Dermis microvascular lymphatic vessel endothelial cell (primary cell): ENCODE measurements around the gene RAB26. TPM values are rescaled to one million over a fixed set of nuclear protein-coding genes. Genes with fewer than 3 reads are reported as not detected.
A peak's percentile ranks its signal among the peaks of the same experiment; 100 is the strongest.

Experiments used
- DNase-seq, 2 donors: peaks; one replicate each; pipeline versions ENCODE4 v3.0.0 to v3.0.0-alpha.2; 2010; ENCODE audit warnings: low read depth in 2 of 2
- total RNA-seq: library from RNA; depleted of rRNA; stranded (reverse); fragments of >200 nt; gene quantifications from 2 replicates; pipeline ENCODE4 v1.2.1, GENCODE V29; 2014

Gene RAB26
- total RNA-seq, 1 donor from 2014 or later: 0.77 TPM

GRCh38 chr16:2178321-2179106, 30.1 kb downstream of the RAB26 start:
- DNase-seq: peak in 1 of 2 donors; percentile 67

- no peak for DNase-seq
Measured at GRCh38 chr16:2179107-2179501, 30.7 kb downstream of the RAB26 start.

GRCh38 chr16:2179576-2179975, 31.2 kb downstream of the RAB26 start:
- no peak for DNase-seq

GRCh38 chr16:2180461-2180860, 32.0 kb downstream of the RAB26 start:
- DNase-seq: no peak

- DNase-seq: no peak
Measured at GRCh38 chr16:2180962-2181923, 32.8 kb downstream of the RAB26 start.

GRCh38 chr16:2181952-2182351, 33.5 kb downstream of the RAB26 start:
- no peak for DNase-seq

- no peak for DNase-seq
Measured at GRCh38 chr16:2183671-2184070, 35.2 kb downstream of the RAB26 start.

GRCh38 chr16:2184346-2184745, 35.9 kb downstream of the RAB26 start:
- no peak for DNase-seq

GRCh38 chr16:2184962-2185361, 36.5 kb downstream of the RAB26 start:
- no peak for DNase-seq

GRCh38 chr16:2186064-2186463, 37.6 kb downstream of the RAB26 start:
- no peak for DNase-seq

GRCh38 chr16:2186505-2186904, 38.1 kb downstream of the RAB26 start:
- DNase-seq: no peak

GRCh38 chr16:2187212-2187611, 38.8 kb downstream of the RAB26 start:
- DNase-seq: no peak

- DNase-seq: no peak
Measured at GRCh38 chr16:2188395-2188794, 40.0 kb downstream of the RAB26 start.

- DNase-seq: no peak
Measured at GRCh38 chr16:2189252-2189893, 40.9 kb downstream of the RAB26 start.

- DNase-seq: no peak
Measured at GRCh38 chr16:2190002-2190658, 41.7 kb downstream of the RAB26 start.

GRCh38 chr16:2190659-2191445, 42.4 kb downstream of the RAB26 start:
- DNase-seq: no peak

- DNase-seq: no peak
Measured at GRCh38 chr16:2191446-2191706, 43.0 kb downstream of the RAB26 start.

GRCh38 chr16:2194166-2194834, 45.9 kb downstream of the RAB26 start:
- DNase-seq: no peak

GRCh38 chr16:2194852-2195321, 46.5 kb downstream of the RAB26 start:
- peak; percentile 45 to 63 for DNase-seq
